22Rv1 (cell line): ENCODE data around the gene CYB561A3.

Source experiments
- H3K27ac ChIP-seq: fragments of 450-650 bp; 2 replicates; pipeline ENCODE4 v1.5.1; 2017
- CTCF ChIP-seq: fragments of 450-650 bp; IDR thresholded peaks from 2 replicates; pipeline ENCODE4 v1.5.1; 2017; ENCODE audit warnings: mild to moderate bottlenecking
- ZFX ChIP-seq: fragments of 450-650 bp; IDR thresholded peaks from 2 replicates; pipeline ENCODE4 v1.6.1; 2017; ENCODE audit warnings: antibody characterized with exemption, borderline replicate concordance

Gene CYB561A3

GRCh38 chr11:61368646-61369045, 7.0 kb upstream of the CYB561A3 start:
- no peak overlapping the region for H3K27ac ChIP-seq
- no peak for TF ChIP-seq ZFX
- TF ChIP-seq CTCF: no peak

- no peak overlapping the region for H3K27ac ChIP-seq
Observed at GRCh38 chr11:61367406-61367805, 5.7 kb upstream of the CYB561A3 start.

GRCh38 chr11:61364012-61364675, 2.5 kb upstream of the CYB561A3 start:
- no peak for TF ChIP-seq ZFX
- TF ChIP-seq CTCF: no peak
- H3K27ac ChIP-seq: no peak overlapping the region

More at GRCh38 chr11:61367406-61367805, 5.7 kb upstream of the CYB561A3 start:
- no peak for TF ChIP-seq ZFX
- TF ChIP-seq CTCF: no peak

GRCh38 chr11:61362542-61362875, 827 bp upstream of the CYB561A3 start:
- H3K27ac ChIP-seq: peak overlapping the region; percentile 98
- TF ChIP-seq ZFX (no peak), CTCF (no peak)

- H3K27ac ChIP-seq: peak overlapping the region; percentile 98
Observed at GRCh38 chr11:61361237-61361740, 393 bp downstream of the CYB561A3 start.

GRCh38 chr11:61359516-61359915, 2.2 kb downstream of the CYB561A3 start:
- no peak overlapping the region for H3K27ac ChIP-seq

More at GRCh38 chr11:61361237-61361740, 393 bp downstream of the CYB561A3 start:
- no peak for TF ChIP-seq ZFX
- no peak for TF ChIP-seq CTCF

More at GRCh38 chr11:61359516-61359915, 2.2 kb downstream of the CYB561A3 start:
- TF ChIP-seq ZFX (no peak), CTCF (no peak)
